ENCODE data around the gene MAGIX.

Gene MAGIX

DNA sequence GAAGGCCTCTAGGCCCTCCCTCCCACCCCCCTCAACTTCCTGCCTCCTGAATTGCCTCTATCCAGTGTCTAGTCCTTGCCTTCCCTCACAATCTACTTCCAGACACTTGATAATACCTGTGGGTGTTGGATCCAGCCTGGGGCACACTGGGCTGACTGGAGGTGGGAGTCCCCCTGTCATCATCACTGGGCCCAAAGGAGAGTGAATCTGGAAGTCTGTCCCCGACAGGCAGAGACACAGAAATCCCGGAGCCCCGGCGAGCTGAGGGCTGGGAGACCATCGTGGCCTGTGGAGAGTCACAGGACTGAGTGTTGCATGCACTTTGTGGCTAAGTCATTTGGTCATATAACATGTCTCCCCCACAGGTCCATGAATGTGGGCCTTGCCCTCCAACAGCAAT is 45.8 kb downstream of the MAGIX start:
- no peak for DNase-seq

DNA sequence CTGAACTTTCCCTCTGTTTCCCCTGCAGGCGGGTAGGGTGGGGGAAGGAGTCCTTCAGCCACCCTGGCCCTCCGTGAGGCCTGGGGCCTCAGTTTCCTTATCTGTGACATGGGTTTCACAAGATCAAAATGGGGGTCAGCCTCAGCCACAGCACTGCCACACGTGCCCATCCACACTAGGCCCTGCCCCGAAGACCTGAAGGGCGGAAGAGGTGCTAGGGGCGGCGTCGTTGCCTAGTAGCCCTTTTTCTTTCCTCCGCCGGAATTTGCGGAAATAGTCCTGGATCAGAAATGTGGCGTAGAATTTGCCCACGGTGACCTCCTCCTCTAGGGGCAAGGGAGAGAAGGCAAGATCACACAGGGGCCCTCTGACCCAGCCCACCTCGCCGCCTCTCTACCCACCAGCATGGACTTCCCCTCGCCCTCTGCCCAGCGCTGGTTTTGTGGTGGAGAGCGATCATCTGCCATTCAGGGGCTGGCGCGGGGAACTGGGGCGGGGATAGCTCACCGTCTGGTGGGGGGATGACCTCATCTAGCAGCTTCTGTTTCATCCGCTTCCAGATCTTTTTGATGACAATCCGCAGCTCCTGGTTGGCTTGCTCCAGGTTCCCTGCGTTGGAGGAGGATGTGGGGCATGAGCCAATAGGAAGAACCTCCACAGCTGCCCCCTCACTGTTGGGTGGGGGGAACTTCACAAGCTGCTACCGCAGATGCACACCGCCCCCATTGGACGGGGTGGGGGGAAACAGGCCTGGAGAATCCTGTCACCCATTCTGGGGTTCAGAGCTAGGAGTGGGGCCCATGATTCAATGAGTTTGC is 47.1 kb downstream of the MAGIX start:
- DNase-seq = no peak

DNA sequence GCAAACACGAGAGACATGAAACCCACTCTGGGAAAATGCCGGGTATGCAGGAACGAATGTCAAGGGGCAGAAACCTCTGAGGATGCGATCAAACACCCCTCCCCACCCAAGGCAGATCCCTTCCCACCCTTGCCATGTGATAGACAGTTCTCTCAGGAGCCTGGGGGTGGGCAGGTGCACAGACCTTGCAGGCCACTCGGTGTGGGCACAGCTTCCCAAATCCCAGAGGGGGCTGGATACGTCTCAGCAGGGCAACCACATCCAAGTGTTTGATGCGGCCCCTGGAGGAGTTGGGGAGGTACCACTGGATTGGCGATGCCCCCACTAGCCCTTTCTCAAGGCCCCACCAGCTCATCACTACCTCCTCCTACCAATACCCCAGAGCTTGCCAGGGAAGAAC is 47.8 kb downstream of the MAGIX start:
- no peak for DNase-seq

DNA sequence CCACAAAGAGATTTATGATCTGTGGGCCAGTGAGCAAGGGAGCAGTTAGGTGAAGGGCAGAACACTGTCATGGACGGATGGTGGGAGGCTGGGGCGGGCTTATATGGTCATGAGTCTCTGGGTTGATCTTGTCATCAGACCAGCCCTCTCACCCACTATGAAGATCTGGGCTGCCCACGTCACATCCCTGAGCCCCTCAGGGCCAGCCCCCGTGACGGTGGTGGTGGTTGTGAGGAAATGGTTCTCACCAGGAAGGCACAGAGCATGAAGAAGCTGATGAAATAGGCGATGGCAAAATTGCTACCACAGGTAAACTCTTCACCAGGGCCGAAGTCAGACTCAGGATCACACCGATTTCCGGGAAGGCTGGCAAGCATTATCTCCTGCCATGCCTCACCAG is 48.5 kb downstream of the MAGIX start:
- DNase-seq = no peak

DNA sequence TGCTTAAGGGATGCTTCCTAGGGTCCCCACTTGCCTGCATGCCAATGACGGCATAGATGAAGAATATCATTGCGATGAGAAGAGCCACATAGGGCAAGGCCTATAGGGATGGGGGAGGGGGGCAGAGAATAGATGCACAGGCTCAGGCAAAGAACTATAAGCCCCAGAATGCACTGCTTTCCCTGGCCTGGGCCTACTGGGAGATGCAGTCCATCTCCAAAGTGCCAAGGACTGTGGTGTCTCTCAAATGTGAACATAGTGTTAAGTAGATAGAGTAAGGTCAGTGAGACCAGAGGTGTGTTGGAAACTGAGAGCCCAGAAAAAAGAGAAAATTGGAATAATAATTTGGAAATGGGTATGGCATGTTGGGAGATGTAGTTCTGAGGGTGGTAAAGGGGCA is 49.7 kb downstream of the MAGIX start:
- DNase-seq = no peak

DNA sequence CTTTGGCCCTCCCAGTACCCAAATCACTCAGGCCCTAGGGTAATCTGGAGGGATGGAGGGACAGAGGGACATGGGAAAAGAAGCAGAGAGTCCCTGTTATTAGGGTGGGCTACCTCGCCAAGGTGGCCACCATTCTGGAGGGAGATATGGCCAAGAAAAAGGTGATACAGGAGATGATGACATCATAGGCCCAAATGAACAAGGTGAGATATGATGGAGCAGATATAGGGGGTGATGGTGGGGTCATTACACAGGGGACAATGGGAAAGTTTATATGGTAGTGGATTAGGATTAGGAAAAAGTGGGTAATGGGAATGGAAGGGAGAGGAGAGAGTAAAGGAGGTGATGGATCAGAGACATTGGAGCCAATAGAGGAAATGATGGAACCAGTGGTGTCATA is 50.3 kb downstream of the MAGIX start:
- DNase-seq = no peak

DNA sequence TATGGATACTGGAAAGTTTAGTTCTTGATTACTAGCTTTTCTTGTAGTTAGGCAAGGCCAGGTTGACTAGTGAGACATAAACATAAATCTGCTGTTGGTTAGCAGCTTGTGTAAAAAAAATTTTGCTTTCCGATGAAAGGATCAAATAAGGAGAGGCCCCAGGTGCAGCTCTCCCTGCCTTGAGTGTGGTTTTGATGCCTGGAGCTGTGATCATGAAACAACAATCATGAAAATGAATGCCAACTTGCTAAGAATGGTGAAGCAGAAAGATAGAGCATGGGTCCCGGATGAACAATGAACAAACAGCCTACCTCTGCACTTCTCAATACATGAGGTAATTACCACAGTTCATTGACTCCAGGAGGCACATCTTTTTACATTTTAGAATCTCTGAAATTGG is 51.9 kb downstream of the MAGIX start:
- DNase-seq = no peak

DNA sequence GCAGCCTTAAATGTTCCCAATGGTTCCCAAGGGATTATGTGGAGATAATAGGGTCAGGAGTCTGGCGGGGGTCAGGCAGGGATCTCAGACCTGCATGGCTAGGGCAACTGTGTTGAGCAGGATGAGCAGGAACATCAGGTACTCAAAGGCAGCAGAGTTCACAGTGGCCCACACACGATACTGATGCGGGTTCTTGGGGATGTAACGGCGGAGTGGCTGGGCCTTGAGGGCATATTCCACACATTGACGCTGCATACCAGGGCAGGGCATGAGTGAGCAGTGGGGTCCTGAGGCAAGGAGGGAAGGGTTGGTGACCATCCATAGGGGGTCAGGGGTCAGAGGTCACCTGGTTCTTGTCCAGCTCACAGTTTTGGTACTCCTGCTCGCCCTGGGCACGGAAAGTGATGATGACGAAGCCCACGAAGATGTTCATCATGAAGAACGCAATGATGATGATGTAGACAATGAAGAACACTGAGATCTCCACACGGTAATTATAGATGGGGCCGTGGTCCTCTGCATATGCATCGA is 52.5 kb downstream of the MAGIX start:
- no peak for DNase-seq
